GM23248 (cell line): ENCODE data around the gene AP3B1.

ENCODE experiments used
- EZH2 ChIP-seq: fragments of 200-600 bp; sonication (generic); IDR thresholded peaks from 2 replicates; pipeline ENCODE4 v1.6.1; 2018; ENCODE audit warnings: antibody characterized with exemption, mild to moderate bottlenecking; ENCODE audit not compliant: insufficient read depth, poor library complexity, severe bottlenecking
- EZH2phosphoT487 ChIP-seq: fragments of 200-600 bp; sonication (generic); IDR thresholded peaks from 2 replicates; pipeline ENCODE4 v1.6.1; 2018; ENCODE audit warnings: antibody characterized with exemption, moderate library complexity, mild to moderate bottlenecking, low read depth; ENCODE audit not compliant: insufficient read depth

- no peak for TF ChIP-seq EZH2phosphoT487
- no peak for TF ChIP-seq EZH2
Observed at GRCh38 chr5:77983482-77984199, 310.9 kb downstream of the AP3B1 start.
